GM12878 (cell line): Measurements from ENCODE around the gene MYO9B. TPM values are rescaled to one million over a fixed set of nuclear protein-coding genes. Genes with fewer than 3 reads are reported as not detected.

ENCODE experiments used
- ATAC-seq: fragments of 200-7000 bp; cut with Tn5 transposase; 3 replicates; pipeline ENCODE4 v1.9.1; 2020; ENCODE audit warnings: mild to moderate bottlenecking, moderate library complexity
- BruUV-seq: library from RNA; stranded (reverse); fragments of 400-500 nt; replicated peaks from 2 replicates; lab custom pipeline; 2021; lab: Mats Ljungman, UMichigan
- CTCF ChIA-PET: fragments of 300-600 bp; sonication (Branson Sonifier 250); formaldehyde crosslinking; extraction: SDS; loops from one replicate; lab custom pipeline; 2021; ENCODE audit warnings: inconsistent platforms; lab: Yijun Ruan, JAX
- POLR2A ChIA-PET: fragments of 350-600 bp; formaldehyde crosslinking; extraction: SDS; loops from one replicate; lab custom pipeline; 2021; ENCODE audit warnings: inconsistent platforms; lab: Charles Lee
- RAD21 ChIA-PET: fragments of 300-600 bp; sonication (Branson Sonifier 250); formaldehyde crosslinking; loops from one replicate; lab custom pipeline; 2023; ENCODE audit warnings: antibody characterized with exemption; ENCODE audit not compliant: unreplicated experiment; lab: Charles Lee
- SMC1A ChIA-PET: fragments of 300-600 bp; sonication (Branson Sonifier 250); formaldehyde crosslinking; loops from one replicate; lab custom pipeline; 2023; ENCODE audit not compliant: unreplicated experiment, uncharacterized antibody; lab: Charles Lee
- DNase-seq: peaks from one replicate; pipeline ENCODE4 v3.0.0-alpha.2; 2011; ENCODE audit warnings: low read depth, low spot score
- FAIRE-seq: peaks from 3 replicates; lab custom pipeline; 2011; peaks lifted over from hg19 to GRCh38; lab: Jason Lieb, UNC
- H2AFZ ChIP-seq: 2 replicates; pipeline ENCODE4 v1.6.0; 2011; ENCODE audit warnings: low read depth, low read length, control low read depth; ENCODE audit not compliant: control insufficient read depth
- H3K27ac ChIP-seq: 2 replicates; pipeline ENCODE4 v1.5.1; 2011; ENCODE audit warnings: control low read depth; ENCODE audit not compliant: control insufficient read depth, insufficient read depth
- H3K27me3 ChIP-seq, 2 experiments: replicated peaks in 1 of 2; 2 replicates each; pipeline versions ENCODE4 v1.6.0 to v1.6.1; 2011; ENCODE audit warnings: low read length in 1 of 2; ENCODE audit not compliant: control insufficient read depth in 2 of 2, insufficient read depth in 2 of 2
- H3K36me3 ChIP-seq, 2 experiments: 2 replicates each; pipeline ENCODE4 v1.5.1; 2011; ENCODE audit warnings: low read length in 1 of 2; ENCODE audit not compliant: control insufficient read depth in 2 of 2, insufficient read depth in 2 of 2
- H3K4me1 ChIP-seq: 2 replicates; pipeline ENCODE4 v1.6.1; 2011; ENCODE audit warnings: mild to moderate bottlenecking, low read length, moderate library complexity, mixed read lengths; ENCODE audit not compliant: control insufficient read depth, insufficient read depth
- H3K4me2 ChIP-seq: 2 replicates; pipeline ENCODE4 v1.6.0; 2011; ENCODE audit warnings: control low read depth; ENCODE audit not compliant: control insufficient read depth, insufficient read depth
- H3K4me3 ChIP-seq: fragments of 200-600 bp; sonication (generic); 2 replicates; pipeline ENCODE4 v1.5.1; 2016
- H3K79me2 ChIP-seq: 2 replicates; pipeline ENCODE4 v1.6.0; 2011; ENCODE audit warnings: low read length; ENCODE audit not compliant: control insufficient read depth, insufficient read depth
- H3K9ac ChIP-seq: 2 replicates; pipeline ENCODE4 v1.8.0; 2011; ENCODE audit warnings: low read length, control low read depth, mixed read lengths; ENCODE audit not compliant: control insufficient read depth, insufficient read depth
- H3K9me3 ChIP-seq: replicated peaks from 3 replicates; pipeline ENCODE4 v1.5.1; 2011; ENCODE audit warnings: mild to moderate bottlenecking, low read length; ENCODE audit not compliant: control insufficient read depth, insufficient read depth
- H4K20me1 ChIP-seq: 2 replicates; pipeline ENCODE4 v1.6.0; 2011; ENCODE audit not compliant: control insufficient read depth, insufficient read depth
- CUX1 ChIP-seq: IDR thresholded peaks from 2 replicates; pipeline ENCODE4 v1.6.1; 2012; ENCODE audit warnings: improper control_type of control experiment, low read depth, low read length; ENCODE audit not compliant: insufficient replicate concordance
- EP300 ChIP-seq, 2 experiments: fragments of 150-350 bp in 1 of 2; IDR thresholded peaks; 2 replicates each; pipeline ENCODE4 v1.6.1; 2011 to 2012; ENCODE audit warnings: low read depth in 2 of 2, low read length in 2 of 2, borderline replicate concordance in 1 of 2, improper control_type of control experiment in 1 of 2, inconsistent platforms in 1 of 2; ENCODE audit not compliant: control insufficient read depth in 1 of 2
- FOXK2 ChIP-seq: fragments of 450-650 bp; IDR thresholded peaks from 2 replicates; pipeline ENCODE4 v1.6.1; 2017; ENCODE audit warnings: mild to moderate bottlenecking, moderate library complexity
- FOXM1 ChIP-seq: IDR thresholded peaks from 2 replicates; pipeline ENCODE4 v1.6.1; 2012; ENCODE audit warnings: low read depth, mild to moderate bottlenecking, inconsistent platforms, low read length, moderate library complexity
- HDAC2 ChIP-seq: fragments of 200-600 bp; sonication (generic); IDR thresholded peaks from 2 replicates; pipeline ENCODE4 v1.6.1; 2017
- IKZF2 ChIP-seq, 2 experiments: fragments of 450-650 bp; IDR thresholded peaks; 2 replicates each; pipeline ENCODE4 v1.6.1; 2017; ENCODE audit warnings: mild to moderate bottlenecking in 2 of 2, moderate library complexity in 2 of 2
- MEF2B ChIP-seq: fragments of 450-650 bp; IDR thresholded peaks from 2 replicates; pipeline ENCODE4 v1.6.1; 2018; ENCODE audit warnings: mild to moderate bottlenecking, moderate library complexity; ENCODE audit not compliant: partially characterized antibody, poor library complexity, severe bottlenecking
- MTA2 ChIP-seq: fragments of 450-650 bp; IDR thresholded peaks from 2 replicates; pipeline ENCODE4 v1.6.1; 2016; ENCODE audit warnings: low read depth, mild to moderate bottlenecking, moderate library complexity
- RAD51 ChIP-seq: fragments of 450-650 bp; IDR thresholded peaks from 2 replicates; pipeline ENCODE4 v1.6.1; 2016; ENCODE audit warnings: moderate library complexity, mild to moderate bottlenecking, inconsistent platforms
- ZNF384 ChIP-seq: IDR thresholded peaks from 2 replicates; pipeline ENCODE4 v1.6.1; 2012; ENCODE audit warnings: low read depth, mild to moderate bottlenecking, low read length, improper control_type of control experiment, borderline replicate concordance
- WGBS: methylation state at CpG from one replicate; pipeline ENCODE4 v1.1.6; 2016; ENCODE audit warnings: low lambda C conversion rate; ENCODE audit not compliant: insufficient replicate concordance, insufficient coverage; ENCODE audit errors: missing lambda C conversion rate; 5-methylcytosine and 5-hydroxymethylcytosine counted together
- in situ Hi-C: fragments of 300-500 bp; cut with MboI; formaldehyde crosslinking; loops from 9 replicates; pipeline ENCODE4 v1.14.3; 2018; ENCODE audit warnings: mixed read lengths
- intact Hi-C: fragments of 100-400 bp; cut with micrococcal nuclease; formaldehyde crosslinking; loops from one replicate; pipeline ENCODE4 v1.14.2; 2022; ENCODE audit not compliant: unreplicated experiment
- polyA plus RNA-seq, 11 experiments: library from polyadenylated mRNA; depleted of rRNA in 4 of 11; unstranded in 6 of 11; stranded (reverse) in 5 of 11; fragments of >200 nt; fragmentation: Nextera tagmentation in 4 of 11; fragmentation: Illumina TruSeq in 1 of 11; extraction: Ambion mirVana in 4 of 11; extraction: Trizol in 1 of 11; gene quantifications; 1 replicate in 1 of 11; 2 replicates in 10 of 11; pipeline versions ENCODE4 v1.2.1 to v1.2.3, GENCODE V29; 2011 to 2016; ENCODE audit warnings: inconsistent platforms in 2 of 11, missing spikeins in 2 of 11, low read depth in 1 of 11
- total RNA-seq, 4 experiments: library from RNA; depleted of rRNA in 3 of 4; stranded (reverse); fragments of >200 nt in 3 of 4; fragmentation: Illumina TruSeq in 1 of 4; extraction: Trizol in 1 of 4; gene quantifications; 2 replicates each; pipeline versions ENCODE4 v1.2.1 to v1.2.3, GENCODE V29; 2013 to 2021
- TF ChIP-seq, protein P1 (sequence below): IDR thresholded peaks from 2 replicates; pipeline ENCODE4 v1.6.1; 2012; ENCODE audit warnings: mild to moderate bottlenecking, low read depth, low read length
- TF ChIP-seq, protein P2 (sequence below): IDR thresholded peaks from 2 replicates; pipeline ENCODE4 v1.6.1; 2011; ENCODE audit warnings: borderline replicate concordance, low read depth, mild to moderate bottlenecking, moderate library complexity, low read length; ENCODE audit not compliant: insufficient read depth, poor library complexity, severe bottlenecking

The MYO9B gene
- total and polyA plus RNA-seq, 10 of the 15 experiments (the other 5 are each of a cell fraction or from before 2014, with no cell fraction given) = 5.4 to 165 (median 45.8) TPM

GRCh38 chr19:17108453-17108784, 32.8 kb downstream of the MYO9B start:
- no TSS peak for BruUV-seq
- SMC1A ChIA-PET = interaction anchor here (1.2 to 7.3 kb wide), 5 partner anchors 9 to 34 kb away, joined by 3 to 66 read pairs (median 4); no protein-coding TSS in a partner anchor
- H3K9ac ChIP-seq = no peak overlapping the region
- peaks cover 73% of the 10 kb centered on the region for H3K4me1 ChIP-seq
- no peak for DNase-seq
- peaks cover 86% of the 10 kb centered on the region for H3K79me2 ChIP-seq
- CTCF ChIA-PET = interaction anchor here (0.9 to 3.9 kb wide), 3 partner anchors 16 to 127 kb away, joined by 3 to 30 read pairs (median 3); no protein-coding TSS in a partner anchor
- peaks cover 28 to 43% of the 10 kb centered on the region in 2 experiments for H3K36me3 ChIP-seq
- FAIRE-seq = no peak
- peak overlapping the region; percentile 61 for H3K27ac ChIP-seq
- H3K4me2 ChIP-seq = peak overlapping the region; percentile 13; the same call in 1 of the 2 replicates
- H3K4me3 ChIP-seq = no peak overlapping the region
- H3K9me3 ChIP-seq = no peaks in the 10 kb centered on the region
- in situ Hi-C loops = no loop called here
- ATAC-seq = no peak
- no peaks in the 10 kb centered on the region for H3K27me3 ChIP-seq
- intact Hi-C loops = no loop called here
- TF ChIP-seq CUX1 (peak; percentile 63), FOXM1 (no peak), MTA2 (no peak), IKZF2 (IDR thresholded peaks at IDR 0.05) (no peak), FOXK2 (no peak), EP300 (IDR thresholded peaks at IDR 0.05; ENCODE audit: borderline replicate concordance in 1 of 2, control insufficient read depth in 1 of 2, low read depth in 2 of 2, low read length in 2 of 2) (no peak), HDAC2 (no peak), RAD51 (no peak), MEF2B (peak; percentile 97), ZNF384 (no peak)
- TF ChIP-seq, protein P1, sequence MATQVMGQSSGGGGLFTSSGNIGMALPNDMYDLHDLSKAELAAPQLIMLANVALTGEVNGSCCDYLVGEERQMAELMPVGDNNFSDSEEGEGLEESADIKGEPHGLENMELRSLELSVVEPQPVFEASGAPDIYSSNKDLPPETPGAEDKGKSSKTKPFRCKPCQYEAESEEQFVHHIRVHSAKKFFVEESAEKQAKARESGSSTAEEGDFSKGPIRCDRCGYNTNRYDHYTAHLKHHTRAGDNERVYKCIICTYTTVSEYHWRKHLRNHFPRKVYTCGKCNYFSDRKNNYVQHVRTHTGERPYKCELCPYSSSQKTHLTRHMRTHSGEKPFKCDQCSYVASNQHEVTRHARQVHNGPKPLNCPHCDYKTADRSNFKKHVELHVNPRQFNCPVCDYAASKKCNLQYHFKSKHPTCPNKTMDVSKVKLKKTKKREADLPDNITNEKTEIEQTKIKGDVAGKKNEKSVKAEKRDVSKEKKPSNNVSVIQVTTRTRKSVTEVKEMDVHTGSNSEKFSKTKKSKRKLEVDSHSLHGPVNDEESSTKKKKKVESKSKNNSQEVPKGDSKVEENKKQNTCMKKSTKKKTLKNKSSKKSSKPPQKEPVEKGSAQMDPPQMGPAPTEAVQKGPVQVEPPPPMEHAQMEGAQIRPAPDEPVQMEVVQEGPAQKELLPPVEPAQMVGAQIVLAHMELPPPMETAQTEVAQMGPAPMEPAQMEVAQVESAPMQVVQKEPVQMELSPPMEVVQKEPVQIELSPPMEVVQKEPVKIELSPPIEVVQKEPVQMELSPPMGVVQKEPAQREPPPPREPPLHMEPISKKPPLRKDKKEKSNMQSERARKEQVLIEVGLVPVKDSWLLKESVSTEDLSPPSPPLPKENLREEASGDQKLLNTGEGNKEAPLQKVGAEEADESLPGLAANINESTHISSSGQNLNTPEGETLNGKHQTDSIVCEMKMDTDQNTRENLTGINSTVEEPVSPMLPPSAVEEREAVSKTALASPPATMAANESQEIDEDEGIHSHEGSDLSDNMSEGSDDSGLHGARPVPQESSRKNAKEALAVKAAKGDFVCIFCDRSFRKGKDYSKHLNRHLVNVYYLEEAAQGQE = no peak
- TF ChIP-seq, protein P2, sequence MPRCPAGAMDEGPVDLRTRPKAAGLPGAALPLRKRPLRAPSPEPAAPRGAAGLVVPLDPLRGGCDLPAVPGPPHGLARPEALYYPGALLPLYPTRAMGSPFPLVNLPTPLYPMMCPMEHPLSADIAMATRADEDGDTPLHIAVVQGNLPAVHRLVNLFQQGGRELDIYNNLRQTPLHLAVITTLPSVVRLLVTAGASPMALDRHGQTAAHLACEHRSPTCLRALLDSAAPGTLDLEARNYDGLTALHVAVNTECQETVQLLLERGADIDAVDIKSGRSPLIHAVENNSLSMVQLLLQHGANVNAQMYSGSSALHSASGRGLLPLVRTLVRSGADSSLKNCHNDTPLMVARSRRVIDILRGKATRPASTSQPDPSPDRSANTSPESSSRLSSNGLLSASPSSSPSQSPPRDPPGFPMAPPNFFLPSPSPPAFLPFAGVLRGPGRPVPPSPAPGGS = no peak
- POLR2A ChIA-PET = interaction anchor here (0.7 to 6.8 kb wide), 4 partner anchors 15 to 126 kb away, joined by 3 to 64 read pairs (median 3); no protein-coding TSS in a partner anchor
- 1% methylated on average over 4 of the region's 4 CpGs for WGBS
- 0 out of 2 replicates have a peak, but pooled peaks cover 2% of the 10 kb centered on the region for H4K20me1 ChIP-seq
- RAD21 ChIA-PET = interaction anchor here (0.7 to 7.7 kb wide), 3 partner anchors 16 to 56 kb away, joined by 3 to 90 read pairs (median 3); no protein-coding TSS in a partner anchor
- no peak overlapping the region for H2AFZ ChIP-seq
